DOHH2 (cell line): Measurements from ENCODE around the gene PLCE1.

Source experiments
- H3F3A ChIP-seq: fragments of 200-600 bp; sonication (generic), shearing (Covaris generic); 2 replicates; pipeline ENCODE4 v1.6.0; 2016; ENCODE audit warnings: antibody characterized with exemption, mild to moderate bottlenecking; ENCODE audit not compliant: control insufficient read depth, insufficient read depth
- H3K27ac ChIP-seq: fragments of 200-600 bp; sonication (generic); 2 replicates; pipeline ENCODE4 v1.5.1; 2014; ENCODE audit warnings: low read depth, mild to moderate bottlenecking, low read length, moderate library complexity
- H3K27me3 ChIP-seq: fragments of 200-600 bp; sonication (generic); 2 replicates; pipeline ENCODE4 v1.6.1; 2014; ENCODE audit warnings: mild to moderate bottlenecking, low read length, mixed read lengths; ENCODE audit not compliant: control insufficient read depth
- H3K36me3 ChIP-seq: fragments of 200-600 bp; sonication (generic); 2 replicates; pipeline ENCODE4 v1.6.1; 2014; ENCODE audit warnings: mild to moderate bottlenecking, low read length, moderate library complexity, mixed read lengths; ENCODE audit not compliant: control insufficient read depth
- H3K4me1 ChIP-seq: fragments of 200-600 bp; sonication (generic); 2 replicates; pipeline ENCODE4 v1.6.1; 2014; ENCODE audit warnings: mild to moderate bottlenecking, low read length, mixed read lengths; ENCODE audit not compliant: control insufficient read depth
- H3K4me2 ChIP-seq: fragments of 200-600 bp; sonication (generic); 2 replicates; pipeline ENCODE4 v1.6.0; 2014; ENCODE audit warnings: mild to moderate bottlenecking, low read length, moderate library complexity
- H3K4me3 ChIP-seq: fragments of 200-600 bp; sonication (generic); 2 replicates; pipeline ENCODE4 v1.5.1; 2014; ENCODE audit warnings: mild to moderate bottlenecking, low read length, mixed read lengths
- H3K79me2 ChIP-seq: fragments of 200-600 bp; sonication (generic); 2 replicates; pipeline ENCODE4 v1.6.1; 2014; ENCODE audit warnings: mild to moderate bottlenecking, low read length, mixed read lengths; ENCODE audit not compliant: control insufficient read depth
- H3K9me2 ChIP-seq: fragments of 200-600 bp; sonication (generic); replicated peaks from 2 replicates; pipeline ENCODE4 v1.6.1; 2014; ENCODE audit warnings: mild to moderate bottlenecking, low read length, mixed read lengths; ENCODE audit not compliant: control insufficient read depth
- H3K9me3 ChIP-seq: fragments of 200-600 bp; sonication (generic); 2 replicates; pipeline ENCODE4 v1.6.1; 2014; ENCODE audit warnings: antibody characterized with exemption, low read length, mixed read lengths; ENCODE audit not compliant: control insufficient read depth, insufficient read depth
- H4K20me1 ChIP-seq: fragments of 200-600 bp; sonication (generic); 2 replicates; pipeline ENCODE4 v1.6.0; 2014; ENCODE audit warnings: low read depth, mild to moderate bottlenecking, antibody characterized with exemption, low read length, moderate library complexity; ENCODE audit not compliant: control insufficient read depth, insufficient read depth
- CTCF ChIP-seq: fragments of 200-600 bp; sonication (generic); IDR thresholded peaks from one replicate; pipeline ENCODE4 v1.5.1; 2014; ENCODE audit warnings: antibody characterized with exemption, mild to moderate bottlenecking, low read depth, low read length; ENCODE audit not compliant: poor library complexity, severe bottlenecking
- EZH2phosphoT487 ChIP-seq: fragments of 200-600 bp; sonication (generic); IDR thresholded peaks from 2 replicates; pipeline ENCODE4 v1.6.1; 2017; ENCODE audit warnings: borderline replicate concordance, mild to moderate bottlenecking, antibody characterized with exemption, low read length, moderate library complexity, mixed read lengths

PLCE1 gene

GRCh38 chr10:94006591-94007550, 13.1 kb downstream of the PLCE1 start:
- Histone ChIP-seq H3K4me3 (no peak overlapping the region), H4K20me1 (no peaks in the 10 kb centered on the region)
- no peak for TF ChIP-seq CTCF

GRCh38 chr10:94008526-94008925, 14.8 kb downstream of the PLCE1 start:
- H4K20me1 ChIP-seq: no peaks in the 10 kb centered on the region
- H3K27me3 ChIP-seq: peaks cover 7% of the 10 kb centered on the region
- H3K27ac ChIP-seq: no peak overlapping the region
- H3K4me2 ChIP-seq: no peak overlapping the region
- H3K9me2 ChIP-seq: no peaks in the 10 kb centered on the region
- no peaks in the 10 kb centered on the region for H3K9me3 ChIP-seq
- H3K4me3 ChIP-seq: no peak overlapping the region
- TF ChIP-seq CTCF (no peak), EZH2phosphoT487 (no peak)
- H3K79me2 ChIP-seq: no peaks in the 10 kb centered on the region
- no peaks in the 10 kb centered on the region for H3K4me1 ChIP-seq
- H3K36me3 ChIP-seq: no peaks in the 10 kb centered on the region
- H3F3A ChIP-seq: no peaks in the 10 kb centered on the region

More at GRCh38 chr10:94006591-94007550, 13.1 kb downstream of the PLCE1 start:
- Histone ChIP-seq H3K27ac (no peak overlapping the region), H3K27me3 (peaks cover 13% of the 10 kb centered on the region), H3K9me3 (no peaks in the 10 kb centered on the region), H3F3A (no peaks in the 10 kb centered on the region), H3K4me1 (no peaks in the 10 kb centered on the region), H3K79me2 (no peaks in the 10 kb centered on the region), H3K36me3 (no peaks in the 10 kb centered on the region), H3K4me2 (no peak overlapping the region), H3K9me2 (no peaks in the 10 kb centered on the region)

- no peaks in the 10 kb centered on the region for H3K79me2 ChIP-seq
- no peaks in the 10 kb centered on the region for H3K9me2 ChIP-seq
- no peak overlapping the region for H3K4me2 ChIP-seq
- no peaks in the 10 kb centered on the region for H3K4me1 ChIP-seq
- no peaks in the 10 kb centered on the region for H3K9me3 ChIP-seq
- no peak overlapping the region for H3K27ac ChIP-seq
- no peaks in the 10 kb centered on the region for H4K20me1 ChIP-seq
- H3F3A ChIP-seq: no peaks in the 10 kb centered on the region
- H3K36me3 ChIP-seq: no peaks in the 10 kb centered on the region
- H3K27me3 ChIP-seq: peaks cover 7% of the 10 kb centered on the region
- H3K4me3 ChIP-seq: no peak overlapping the region
- TF ChIP-seq EZH2phosphoT487: no peak
- no peak for TF ChIP-seq CTCF
Measured at GRCh38 chr10:94010116-94010515, 16.4 kb downstream of the PLCE1 start.
